SK-N-MC (cell line): ENCODE data around the gene SEMG1.

Experiments
- EZH2 ChIP-seq: fragments of 200-600 bp; sonication (generic); IDR thresholded peaks from one replicate; pipeline ENCODE4 v1.6.1; 2017; ENCODE audit warnings: antibody characterized with exemption
- FOXP2 ChIP-seq: optimal IDR thresholded peaks from 2 replicates; pipeline ENCODE3; 2011; ENCODE audit warnings: mild to moderate bottlenecking, moderate library complexity; ENCODE audit not compliant: insufficient read depth; ENCODE audit errors: extremely low read length, control extremely low read depth
- POLR2AphosphoS5 ChIP-seq: IDR thresholded peaks from 2 replicates; pipeline ENCODE4 v1.6.1; 2012; ENCODE audit warnings: mild to moderate bottlenecking, low read depth, low read length, borderline replicate concordance

DNA sequence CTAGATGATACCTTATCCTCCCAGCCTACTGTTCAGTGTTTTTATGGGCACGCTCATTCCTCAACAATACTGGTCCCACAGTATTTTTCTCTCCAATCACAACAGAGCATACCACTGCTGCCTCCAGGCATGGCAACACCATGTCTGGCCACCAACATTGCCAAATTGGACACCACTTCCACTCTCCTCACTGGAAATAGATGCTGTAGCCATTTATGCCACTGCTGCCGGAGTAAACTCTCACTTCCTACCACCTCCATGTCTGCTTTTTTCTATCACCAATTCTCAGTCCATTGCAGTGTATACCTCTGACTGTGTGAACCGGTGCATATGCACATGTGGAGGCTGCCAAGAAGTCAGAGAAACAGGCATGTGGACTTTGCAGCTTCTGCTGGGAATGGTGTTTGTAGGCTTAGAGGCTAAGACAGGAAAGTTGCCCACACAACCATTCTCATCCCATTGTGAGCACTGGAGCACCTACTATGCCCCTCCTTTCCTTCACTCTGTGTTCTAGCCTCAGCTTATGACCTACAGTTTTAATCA is 17.7 kb upstream of the SEMG1 start:
- TF ChIP-seq POLR2AphosphoS5, result no peak
- TF ChIP-seq EZH2, result no peak
- no peak for TF ChIP-seq FOXP2
